Measurements from ENCODE around the gene ZBTB7A.
"Not testable (repeated sequence)": the region's sequence is repeated elsewhere in the genome, so short reads cannot be mapped to it uniquely, and the experiment has no call there.

ZBTB7A gene

GRCh38 chr19:4016486-4016885, 50.2 kb downstream of the ZBTB7A start:
- H3K27ac ChIP-seq (ENCODE audit: low read depth, low read length) = no peak overlapping the region
- no peak overlapping the region for H3K4me3 ChIP-seq (ENCODE audit: low read depth in 1 of 5, low read length in 5 of 5)
- H3K36me3 ChIP-seq (ENCODE audit: control insufficient read depth in 5 of 5, insufficient read depth in 5 of 5, low read length in 5 of 5) = peaks cover 0 to 55% (median 31%) of the 10 kb centered on the region in 5 donors
- peaks cover 0 to 36% (median 29%) of the 10 kb centered on the region in 5 donors for H3K4me1 ChIP-seq (ENCODE audit: control insufficient read depth in 5 of 5, insufficient read depth in 5 of 5, low read length in 5 of 5)
- H3K9ac ChIP-seq (ENCODE audit: low read length in 5 of 5) = no peak overlapping the region
- H3K9me3 ChIP-seq (ENCODE audit: control insufficient read depth in 5 of 5, low read length in 5 of 5) = no peaks in the 10 kb centered on the region
- H3K27me3 ChIP-seq (ENCODE audit: control insufficient read depth in 5 of 5, insufficient read depth in 4 of 5, low read length in 5 of 5) = no peaks in the 10 kb centered on the region

DNA sequence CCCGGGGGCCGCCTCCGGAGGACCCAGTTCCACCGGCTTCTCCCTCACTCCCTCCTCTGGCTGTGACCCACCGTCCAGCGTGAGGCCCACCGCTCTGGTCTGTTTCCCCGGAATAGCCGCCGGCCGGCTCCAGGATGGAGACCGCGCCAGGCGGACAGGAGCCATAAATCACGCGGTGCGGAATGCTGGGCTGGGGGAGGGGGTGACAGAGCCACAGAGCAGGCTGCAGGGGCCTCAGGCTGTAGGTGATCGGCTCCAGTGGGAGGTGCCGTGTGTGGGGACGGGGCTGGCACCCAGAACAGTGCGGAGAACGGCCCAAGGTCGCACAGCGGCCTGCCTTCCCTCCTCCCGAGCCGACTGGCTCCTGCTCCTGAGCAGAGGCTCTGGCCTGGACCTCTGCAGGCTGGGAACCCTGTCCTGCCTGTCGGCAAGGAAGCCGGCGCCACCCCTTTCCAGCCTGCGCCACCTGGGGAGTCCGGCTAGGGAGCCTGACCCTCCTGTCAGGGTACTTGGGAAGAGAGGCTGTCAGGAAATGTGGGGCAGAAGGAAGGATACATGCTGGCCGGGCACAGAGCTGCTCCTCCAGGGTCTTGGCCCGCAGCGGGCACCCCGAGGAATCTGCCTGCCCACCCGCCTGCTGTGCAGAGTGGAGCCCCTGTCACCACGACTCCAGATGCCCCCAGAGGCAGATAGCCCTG, 50.8 kb downstream of the ZBTB7A start:
- peak overlapping the region in 2 of 5 donors; percentile 49 to 64 for H3K9ac ChIP-seq (ENCODE audit: low read length in 5 of 5)
- no peaks in the 10 kb centered on the region for H3K27me3 ChIP-seq (ENCODE audit: control insufficient read depth in 5 of 5, insufficient read depth in 4 of 5, low read length in 5 of 5)
- no peaks in the 10 kb centered on the region for H3K9me3 ChIP-seq (ENCODE audit: control insufficient read depth in 5 of 5, low read length in 5 of 5)
- H3K4me3 ChIP-seq (ENCODE audit: low read depth in 1 of 5, low read length in 5 of 5) = peak overlapping the region in 2 of 5 donors; percentile 44 to 50
- H3K27ac ChIP-seq (ENCODE audit: low read depth, low read length) = no peak overlapping the region
- peaks cover 0 to 61% (median 34%) of the 10 kb centered on the region in 5 donors for H3K36me3 ChIP-seq (ENCODE audit: control insufficient read depth in 5 of 5, insufficient read depth in 5 of 5, low read length in 5 of 5)
- H3K4me1 ChIP-seq (ENCODE audit: control insufficient read depth in 5 of 5, insufficient read depth in 5 of 5, low read length in 5 of 5) = peaks cover 1 to 42% (median 36%) of the 10 kb centered on the region in 5 donors

DNA sequence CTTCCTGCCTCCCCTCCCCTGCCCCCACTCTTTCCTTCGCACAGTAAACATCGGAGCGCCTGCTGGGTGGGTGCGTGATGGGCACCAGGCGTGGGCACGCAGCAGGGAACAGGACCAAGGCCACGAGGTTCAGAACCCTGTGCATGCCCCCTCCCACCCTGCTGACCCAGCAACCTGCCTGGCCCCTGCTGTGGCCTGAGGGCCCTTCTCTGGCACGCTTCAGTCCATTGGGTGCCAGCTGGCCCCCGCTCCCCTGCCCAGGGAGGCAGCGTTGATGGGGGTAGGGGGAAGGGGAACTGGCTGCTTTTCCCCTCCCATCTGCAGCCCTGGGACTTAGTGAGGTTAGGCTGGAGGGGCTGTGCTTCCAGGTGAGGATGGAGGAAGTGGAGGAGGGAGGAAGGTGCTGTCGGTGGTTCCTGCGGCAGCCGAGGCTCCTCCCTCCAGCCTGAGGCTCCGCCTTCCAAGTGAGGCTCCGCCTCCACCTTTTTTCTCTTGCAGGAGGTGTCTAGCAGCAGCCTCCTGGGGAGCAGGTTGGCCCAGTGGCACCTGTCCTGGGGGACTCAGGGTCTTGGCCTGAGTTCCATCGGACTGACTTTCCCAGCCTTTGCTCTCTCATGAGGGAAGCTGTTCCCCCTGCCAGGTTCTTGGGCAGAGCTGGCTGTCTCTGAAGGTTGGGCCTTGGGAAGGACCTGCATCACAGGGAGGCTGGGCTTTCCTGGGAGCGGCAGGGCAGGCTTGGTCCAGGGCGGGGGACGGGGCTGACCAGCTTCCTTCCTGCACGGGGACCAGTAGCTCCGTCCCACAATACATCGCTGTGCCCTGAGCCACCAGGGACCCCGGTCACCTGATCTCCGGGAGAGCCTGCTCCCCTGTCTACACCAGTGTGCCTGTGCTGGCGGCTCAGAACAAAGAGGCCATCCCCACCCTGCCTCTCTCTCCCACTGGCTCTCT, 51.9 kb downstream of the ZBTB7A start:
- Histone ChIP-seq H3K9me3 (ENCODE audit: control insufficient read depth in 5 of 5, low read length in 5 of 5) (no peaks in the 10 kb centered on the region), H3K9ac (ENCODE audit: low read length in 5 of 5) (peak overlapping the region in 1 of 5 donors; percentile 64), H3K4me1 (ENCODE audit: control insufficient read depth in 5 of 5, insufficient read depth in 5 of 5, low read length in 5 of 5) (peaks cover 3 to 49% (median 46%) of the 10 kb centered on the region in 5 donors), H3K4me3 (ENCODE audit: low read depth in 1 of 5, low read length in 5 of 5) (peak overlapping the region in 2 of 5 donors; percentile 44 to 50), H3K36me3 (ENCODE audit: control insufficient read depth in 5 of 5, insufficient read depth in 5 of 5, low read length in 5 of 5) (peaks cover 0 to 63% (median 37%) of the 10 kb centered on the region in 5 donors), H3K27ac (ENCODE audit: low read depth, low read length) (peak overlapping the region; percentile 29), H3K27me3 (ENCODE audit: control insufficient read depth in 5 of 5, insufficient read depth in 4 of 5, low read length in 5 of 5) (no peaks in the 10 kb centered on the region)

- Histone ChIP-seq H3K27ac (ENCODE audit: low read depth, low read length) (no peak overlapping the region), H3K27me3 (ENCODE audit: control insufficient read depth in 5 of 5, insufficient read depth in 4 of 5, low read length in 5 of 5) (no peaks in the 10 kb centered on the region), H3K4me1 (ENCODE audit: control insufficient read depth in 5 of 5, insufficient read depth in 5 of 5, low read length in 5 of 5) (peaks cover 3 to 54% (median 50%) of the 10 kb centered on the region in 5 donors), H3K36me3 (ENCODE audit: control insufficient read depth in 5 of 5, insufficient read depth in 5 of 5, low read length in 5 of 5) (peaks cover 0 to 57% (median 37%) of the 10 kb centered on the region in 5 donors), H3K9ac (ENCODE audit: low read length in 5 of 5) (no peak overlapping the region), H3K9me3 (ENCODE audit: control insufficient read depth in 5 of 5, low read length in 5 of 5) (no peaks in the 10 kb centered on the region), H3K4me3 (ENCODE audit: low read depth in 1 of 5, low read length in 5 of 5) (no peak overlapping the region)
Measured at GRCh38 chr19:4013886-4014540, 52.7 kb downstream of the ZBTB7A start.

DNA sequence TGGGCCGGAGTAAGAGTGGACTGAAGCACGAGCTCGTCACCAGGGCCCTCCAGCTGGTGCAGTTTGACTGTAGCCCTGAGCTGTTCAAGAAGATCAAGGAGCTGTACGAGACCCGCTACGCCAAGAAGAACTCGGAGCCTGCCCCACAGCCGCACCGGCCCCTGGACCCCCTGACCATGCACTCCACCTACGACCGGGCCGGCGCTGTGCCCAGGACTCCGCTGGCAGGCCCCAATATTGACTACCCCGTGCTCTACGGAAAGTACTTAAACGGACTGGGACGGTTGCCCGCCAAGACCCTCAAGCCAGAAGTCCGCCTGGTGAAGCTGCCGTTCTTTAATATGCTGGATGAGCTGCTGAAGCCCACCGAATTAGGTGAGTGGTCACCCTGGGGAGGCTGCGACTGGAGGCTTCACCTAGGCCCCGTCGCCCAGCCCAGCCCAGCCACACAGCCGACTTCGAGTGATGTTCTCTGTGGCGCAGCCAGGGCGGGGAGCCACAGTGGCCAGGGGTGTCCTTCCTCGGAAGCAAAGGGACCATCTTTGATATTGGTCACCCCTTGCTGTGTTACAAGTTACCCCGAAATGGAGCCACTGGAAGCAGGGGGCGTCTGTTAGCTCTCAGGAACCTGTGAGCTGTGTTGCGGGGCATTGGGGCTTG, 53.6 kb downstream of the ZBTB7A start:
- Histone ChIP-seq H3K9me3 (ENCODE audit: control insufficient read depth in 5 of 5, low read length in 5 of 5) (no peaks in the 10 kb centered on the region), H3K27me3 (ENCODE audit: control insufficient read depth in 5 of 5, insufficient read depth in 4 of 5, low read length in 5 of 5) (no peaks in the 10 kb centered on the region), H3K4me1 (ENCODE audit: control insufficient read depth in 5 of 5, insufficient read depth in 5 of 5, low read length in 5 of 5) (peaks cover 6 to 63% (median 59%) of the 10 kb centered on the region in 5 donors), H3K27ac (ENCODE audit: low read depth, low read length) (no peak overlapping the region), H3K36me3 (ENCODE audit: control insufficient read depth in 5 of 5, insufficient read depth in 5 of 5, low read length in 5 of 5) (peaks cover 0 to 48% (median 37%) of the 10 kb centered on the region in 5 donors), H3K9ac (ENCODE audit: low read length in 5 of 5) (no peak overlapping the region), H3K4me3 (ENCODE audit: low read depth in 1 of 5, low read length in 5 of 5) (no peak overlapping the region)

DNA sequence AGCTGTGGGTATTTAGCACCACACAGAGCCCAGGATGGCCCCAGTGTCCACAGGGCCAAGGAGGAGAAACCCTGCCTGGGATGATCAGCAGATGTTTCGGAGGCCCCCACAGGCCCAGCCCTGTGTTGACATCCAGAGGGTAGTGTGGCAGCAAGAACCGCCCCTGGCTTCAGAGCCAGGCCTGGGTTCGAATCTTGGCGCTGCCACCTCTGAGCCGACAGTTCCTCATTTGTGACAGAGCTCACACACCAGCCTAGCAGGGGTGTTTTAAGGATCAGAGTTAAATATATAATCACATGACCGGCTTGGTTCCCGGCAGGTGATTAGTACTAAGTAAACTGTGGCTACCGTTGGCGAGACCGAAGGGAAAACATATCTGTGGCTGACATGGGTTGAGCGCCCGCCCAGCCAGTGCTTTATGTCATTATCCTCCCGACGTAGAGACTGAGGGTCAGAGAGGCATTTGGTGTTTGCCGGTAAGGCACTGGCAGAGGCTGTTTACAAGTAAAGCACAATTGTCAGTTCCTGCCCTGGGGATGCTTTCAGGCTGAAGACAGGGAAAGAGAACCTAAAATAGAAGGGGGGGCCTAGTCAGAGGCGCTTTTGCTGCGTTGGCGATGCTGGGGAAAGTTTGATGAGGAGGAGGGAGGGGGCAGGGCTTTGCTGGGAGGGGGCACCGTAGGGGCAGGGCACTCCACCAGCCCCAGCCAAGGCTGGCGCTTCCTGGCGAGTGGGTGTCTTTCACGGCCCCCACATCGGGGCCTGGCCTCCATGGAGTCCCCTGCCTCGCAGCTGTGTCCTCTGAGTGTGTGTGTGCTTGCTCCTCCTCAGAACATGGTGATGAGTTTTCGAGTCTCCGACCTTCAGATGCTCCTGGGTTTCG, 54.4 kb downstream of the ZBTB7A start:
- Histone ChIP-seq H3K27me3 (ENCODE audit: control insufficient read depth in 5 of 5, insufficient read depth in 4 of 5, low read length in 5 of 5) (no peaks in the 10 kb centered on the region), H3K9ac (ENCODE audit: low read length in 5 of 5) (no peak overlapping the region), H3K36me3 (ENCODE audit: control insufficient read depth in 5 of 5, insufficient read depth in 5 of 5, low read length in 5 of 5) (peaks cover 0 to 45% (median 37%) of the 10 kb centered on the region in 5 donors), H3K4me3 (ENCODE audit: low read depth in 1 of 5, low read length in 5 of 5) (no peak overlapping the region), H3K9me3 (ENCODE audit: control insufficient read depth in 5 of 5, low read length in 5 of 5) (no peaks in the 10 kb centered on the region), H3K4me1 (ENCODE audit: control insufficient read depth in 5 of 5, insufficient read depth in 5 of 5, low read length in 5 of 5) (peaks cover 6 to 66% (median 60%) of the 10 kb centered on the region in 5 donors), H3K27ac (ENCODE audit: low read depth, low read length) (no peak overlapping the region)

GRCh38 chr19:4011430-4011829, 55.3 kb downstream of the ZBTB7A start:
- H3K27me3 ChIP-seq (ENCODE audit: control insufficient read depth in 5 of 5, insufficient read depth in 4 of 5, low read length in 5 of 5); H3K9me3 ChIP-seq (ENCODE audit: control insufficient read depth in 5 of 5, low read length in 5 of 5); H3K4me3 ChIP-seq (ENCODE audit: low read depth in 1 of 5, low read length in 5 of 5); H3K9ac ChIP-seq (ENCODE audit: low read length in 5 of 5); H3K27ac ChIP-seq (ENCODE audit: low read depth, low read length): not testable (repeated sequence)
- Histone ChIP-seq H3K4me1 (ENCODE audit: control insufficient read depth in 5 of 5, insufficient read depth in 5 of 5, low read length in 5 of 5) (peaks cover 6 to 73% (median 65%) of the 10 kb centered on the region in 5 donors), H3K36me3 (ENCODE audit: control insufficient read depth in 5 of 5, insufficient read depth in 5 of 5, low read length in 5 of 5) (peaks cover 0 to 40% (median 28%) of the 10 kb centered on the region in 5 donors)

DNA sequence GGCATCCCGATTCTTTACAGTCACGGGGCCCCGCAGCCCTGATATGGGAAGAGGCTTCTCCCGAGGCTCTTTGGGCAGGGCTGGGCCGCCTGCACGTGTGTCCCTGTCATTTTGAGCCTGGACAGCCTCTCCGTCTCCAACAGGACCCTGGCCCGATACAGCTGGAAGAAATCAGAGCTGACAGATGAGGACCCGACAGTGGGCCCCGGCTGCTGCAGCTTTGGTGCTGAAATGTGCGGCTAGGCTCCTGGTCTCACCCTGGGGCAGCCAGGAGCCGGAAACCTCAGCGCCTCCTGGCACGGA, 55.9 kb downstream of the ZBTB7A start:
- H3K9ac ChIP-seq (ENCODE audit: low read length in 5 of 5) = peak overlapping the region in 1 of 5 donors; percentile 86
- no peaks in the 10 kb centered on the region for H3K27me3 ChIP-seq (ENCODE audit: control insufficient read depth in 5 of 5, insufficient read depth in 4 of 5, low read length in 5 of 5)
- H3K4me3 ChIP-seq (ENCODE audit: low read depth in 1 of 5, low read length in 5 of 5) = no peak overlapping the region
- no peak overlapping the region for H3K27ac ChIP-seq (ENCODE audit: low read depth, low read length)
- peaks cover 6 to 68% (median 60%) of the 10 kb centered on the region in 5 donors for H3K4me1 ChIP-seq (ENCODE audit: control insufficient read depth in 5 of 5, insufficient read depth in 5 of 5, low read length in 5 of 5)
- H3K36me3 ChIP-seq (ENCODE audit: control insufficient read depth in 5 of 5, insufficient read depth in 5 of 5, low read length in 5 of 5) = peaks cover 0 to 34% (median 26%) of the 10 kb centered on the region in 5 donors
- no peaks in the 10 kb centered on the region for H3K9me3 ChIP-seq (ENCODE audit: control insufficient read depth in 5 of 5, low read length in 5 of 5)
